B cell (primary cell): Measurements from ENCODE around the gene MGST2.

Source experiments
- EZH2 ChIP-seq: IDR thresholded peaks from 2 replicates; pipeline ENCODE4 v1.6.1; 2012; ENCODE audit warnings: borderline replicate concordance, low read depth, mild to moderate bottlenecking, moderate library complexity, low read length; ENCODE audit not compliant: insufficient read depth, poor library complexity, severe bottlenecking
- TF ChIP-seq, protein P1 (sequence below): fragments of 200-600 bp; IDR thresholded peaks from one replicate; pipeline ENCODE4 v1.8.0; 2022; ENCODE audit warnings: antibody characterized with exemption, mild to moderate bottlenecking

DNA sequence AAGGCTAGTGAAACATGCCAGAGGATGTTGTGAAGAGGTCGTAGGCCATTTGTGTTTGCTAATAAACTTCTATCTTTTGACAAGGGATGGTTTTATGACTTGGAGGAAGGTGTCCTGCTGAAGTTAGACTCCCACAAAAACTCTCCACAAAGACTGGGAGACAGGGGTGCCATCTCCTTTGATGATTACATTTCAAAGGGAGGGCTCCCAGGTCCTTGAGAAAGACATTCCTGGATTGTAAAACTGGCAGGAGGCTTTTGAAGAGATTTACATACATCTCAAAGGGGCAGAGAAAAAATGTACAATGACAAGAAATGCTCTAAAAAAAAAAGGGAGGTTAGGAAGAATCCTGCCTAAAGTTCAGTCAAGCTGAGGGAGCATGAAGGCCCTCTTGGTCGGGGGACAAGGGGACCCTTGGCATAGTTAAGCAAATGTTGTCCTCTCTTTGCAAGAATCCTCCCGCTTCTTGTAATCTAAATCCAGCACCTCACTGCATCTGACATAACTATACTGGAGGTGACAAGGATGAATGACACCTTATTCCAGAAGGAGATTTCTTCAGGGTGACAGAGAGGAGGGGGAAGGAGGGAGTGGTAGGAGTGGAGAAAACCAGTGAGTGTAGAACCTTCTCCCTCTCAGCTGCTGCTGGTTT is 41.1 kb upstream of the MGST2 start:
- TF ChIP-seq, protein P1, sequence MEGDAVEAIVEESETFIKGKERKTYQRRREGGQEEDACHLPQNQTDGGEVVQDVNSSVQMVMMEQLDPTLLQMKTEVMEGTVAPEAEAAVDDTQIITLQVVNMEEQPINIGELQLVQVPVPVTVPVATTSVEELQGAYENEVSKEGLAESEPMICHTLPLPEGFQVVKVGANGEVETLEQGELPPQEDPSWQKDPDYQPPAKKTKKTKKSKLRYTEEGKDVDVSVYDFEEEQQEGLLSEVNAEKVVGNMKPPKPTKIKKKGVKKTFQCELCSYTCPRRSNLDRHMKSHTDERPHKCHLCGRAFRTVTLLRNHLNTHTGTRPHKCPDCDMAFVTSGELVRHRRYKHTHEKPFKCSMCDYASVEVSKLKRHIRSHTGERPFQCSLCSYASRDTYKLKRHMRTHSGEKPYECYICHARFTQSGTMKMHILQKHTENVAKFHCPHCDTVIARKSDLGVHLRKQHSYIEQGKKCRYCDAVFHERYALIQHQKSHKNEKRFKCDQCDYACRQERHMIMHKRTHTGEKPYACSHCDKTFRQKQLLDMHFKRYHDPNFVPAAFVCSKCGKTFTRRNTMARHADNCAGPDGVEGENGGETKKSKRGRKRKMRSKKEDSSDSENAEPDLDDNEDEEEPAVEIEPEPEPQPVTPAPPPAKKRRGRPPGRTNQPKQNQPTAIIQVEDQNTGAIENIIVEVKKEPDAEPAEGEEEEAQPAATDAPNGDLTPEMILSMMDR: no peak
- no peak for TF ChIP-seq EZH2
